ENCODE measurements around the gene KHSRP. TPM values are rescaled to one million over a fixed set of nuclear protein-coding genes. Genes with fewer than 3 reads are reported as not detected.
A peak's percentile ranks its signal among the peaks of the same experiment; 100 is the strongest.

Gene KHSRP
- total RNA-seq, 1 donor from 2014 or later: 241 TPM

- peaks cover 6% of the 10 kb centered on the region for H3K27me3 Mint-ChIP-seq (ENCODE audit: unreplicated experiment)
- TF ChIP-seq CTCF (IDR thresholded peaks at IDR 0.05): no peak
- peak; percentile 100 for DNase-seq (ENCODE audit: extremely low spot score, unreplicated experiment)
- H3K9me3 Mint-ChIP-seq (ENCODE audit: unreplicated experiment): no peaks in the 10 kb centered on the region
- peaks cover 11% of the 10 kb centered on the region for H3K36me3 Mint-ChIP-seq (ENCODE audit: unreplicated experiment)
- H3K4me1 Mint-ChIP-seq (ENCODE audit: unreplicated experiment): peaks cover 24% of the 10 kb centered on the region
- H3K27ac Mint-ChIP-seq (ENCODE audit: unreplicated experiment): peak overlapping the region; percentile 92
- peak overlapping the region; percentile 70 for H3K4me3 Mint-ChIP-seq (ENCODE audit: unreplicated experiment)
Measured at GRCh38 chr19:6424939-6425731, 524 bp upstream of the KHSRP start.

- no peak for TF ChIP-seq CTCF (IDR thresholded peaks at IDR 0.05)
- Mint-ChIP-seq H3K9me3 (ENCODE audit: unreplicated experiment) (no peaks in the 10 kb centered on the region), H3K27ac (ENCODE audit: unreplicated experiment) (peak overlapping the region; percentile 66), H3K4me1 (ENCODE audit: unreplicated experiment) (peaks cover 24% of the 10 kb centered on the region), H3K27me3 (ENCODE audit: unreplicated experiment) (no peaks in the 10 kb centered on the region), H3K4me3 (ENCODE audit: unreplicated experiment) (peak overlapping the region; percentile 84), H3K36me3 (ENCODE audit: unreplicated experiment) (peaks cover 14% of the 10 kb centered on the region)
- DNase-seq (ENCODE audit: extremely low spot score, unreplicated experiment): no peak
Measured at GRCh38 chr19:6423499-6424194, 964 bp downstream of the KHSRP start.

- Mint-ChIP-seq H3K27ac (ENCODE audit: unreplicated experiment) (no peak overlapping the region), H3K27me3 (ENCODE audit: unreplicated experiment) (no peaks in the 10 kb centered on the region), H3K4me3 (ENCODE audit: unreplicated experiment) (peak overlapping the region; percentile 14), H3K36me3 (ENCODE audit: unreplicated experiment) (peaks cover 22% of the 10 kb centered on the region), H3K9me3 (ENCODE audit: unreplicated experiment) (no peaks in the 10 kb centered on the region), H3K4me1 (ENCODE audit: unreplicated experiment) (peaks cover 24% of the 10 kb centered on the region)
- TF ChIP-seq CTCF (IDR thresholded peaks at IDR 0.05): no peak
- DNase-seq (ENCODE audit: extremely low spot score, unreplicated experiment): no peak
Measured at GRCh38 chr19:6421075-6422014, 3.3 kb downstream of the KHSRP start.

GRCh38 chr19:6418562-6418932 lies 6.1 kb downstream of the KHSRP start:
- H3K27ac Mint-ChIP-seq (ENCODE audit: unreplicated experiment): no peak overlapping the region
- H3K4me3 Mint-ChIP-seq (ENCODE audit: unreplicated experiment): no peak overlapping the region
- no peak for DNase-seq (ENCODE audit: extremely low spot score, unreplicated experiment)
- no peaks in the 10 kb centered on the region for H3K27me3 Mint-ChIP-seq (ENCODE audit: unreplicated experiment)
- peaks cover 32% of the 10 kb centered on the region for H3K36me3 Mint-ChIP-seq (ENCODE audit: unreplicated experiment)
- peaks cover 16% of the 10 kb centered on the region for H3K4me1 Mint-ChIP-seq (ENCODE audit: unreplicated experiment)
- no peak for TF ChIP-seq CTCF (IDR thresholded peaks at IDR 0.05)
- no peaks in the 10 kb centered on the region for H3K9me3 Mint-ChIP-seq (ENCODE audit: unreplicated experiment)

Measured in osteocyte (in vitro differentiated cells).